ENCODE data around the gene HINT3.

The HINT3 gene

GRCh38 chr6:125961117-125961516 is 4.5 kb downstream of the HINT3 start:
- H4K20me1 ChIP-seq (ENCODE audit: low read depth, low read length) = peaks cover 4% of the 10 kb centered on the region; the same call in 1 of the 2 replicates
- no peak overlapping the region for H3K9ac ChIP-seq (ENCODE audit: low read length)
- H3K9me2 ChIP-seq (replicated peaks; ENCODE audit: insufficient read depth, low read length) = no peaks in the 10 kb centered on the region
- H2AFZ ChIP-seq (ENCODE audit: low read depth, low read length, severe bottlenecking) = no peak overlapping the region
- H3K4me3 ChIP-seq (ENCODE audit: insufficient read depth, low read length, poor library complexity, severe bottlenecking) = no peak overlapping the region
- H3K27me3 ChIP-seq (ENCODE audit: low read length) = no peaks in the 10 kb centered on the region
- no peak overlapping the region for H3K4me2 ChIP-seq (ENCODE audit: low read depth, low read length, poor library complexity, severe bottlenecking)
- H3K9me3 ChIP-seq (ENCODE audit: insufficient read depth, low read length) = no peaks in the 10 kb centered on the region
- TF ChIP-seq EZH2phosphoT487 (conservative IDR thresholded peaks at IDR 0.05; ENCODE audit: low read length) = no peak
- TF ChIP-seq, protein P1, sequence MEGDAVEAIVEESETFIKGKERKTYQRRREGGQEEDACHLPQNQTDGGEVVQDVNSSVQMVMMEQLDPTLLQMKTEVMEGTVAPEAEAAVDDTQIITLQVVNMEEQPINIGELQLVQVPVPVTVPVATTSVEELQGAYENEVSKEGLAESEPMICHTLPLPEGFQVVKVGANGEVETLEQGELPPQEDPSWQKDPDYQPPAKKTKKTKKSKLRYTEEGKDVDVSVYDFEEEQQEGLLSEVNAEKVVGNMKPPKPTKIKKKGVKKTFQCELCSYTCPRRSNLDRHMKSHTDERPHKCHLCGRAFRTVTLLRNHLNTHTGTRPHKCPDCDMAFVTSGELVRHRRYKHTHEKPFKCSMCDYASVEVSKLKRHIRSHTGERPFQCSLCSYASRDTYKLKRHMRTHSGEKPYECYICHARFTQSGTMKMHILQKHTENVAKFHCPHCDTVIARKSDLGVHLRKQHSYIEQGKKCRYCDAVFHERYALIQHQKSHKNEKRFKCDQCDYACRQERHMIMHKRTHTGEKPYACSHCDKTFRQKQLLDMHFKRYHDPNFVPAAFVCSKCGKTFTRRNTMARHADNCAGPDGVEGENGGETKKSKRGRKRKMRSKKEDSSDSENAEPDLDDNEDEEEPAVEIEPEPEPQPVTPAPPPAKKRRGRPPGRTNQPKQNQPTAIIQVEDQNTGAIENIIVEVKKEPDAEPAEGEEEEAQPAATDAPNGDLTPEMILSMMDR (IDR thresholded peaks at IDR 0.05; ENCODE audit: insufficient read depth, low read length, poor library complexity, severe bottlenecking) = no peak
- H3K79me2 ChIP-seq (ENCODE audit: insufficient read depth, low read length) = peaks cover 27% of the 10 kb centered on the region
- H3K36me3 ChIP-seq (ENCODE audit: low read length) = no peaks in the 10 kb centered on the region
- H3F3A ChIP-seq (ENCODE audit: insufficient read depth) = no peaks in the 10 kb centered on the region
- H3K27ac ChIP-seq (ENCODE audit: low read depth, low read length) = no peak overlapping the region

DNA sequence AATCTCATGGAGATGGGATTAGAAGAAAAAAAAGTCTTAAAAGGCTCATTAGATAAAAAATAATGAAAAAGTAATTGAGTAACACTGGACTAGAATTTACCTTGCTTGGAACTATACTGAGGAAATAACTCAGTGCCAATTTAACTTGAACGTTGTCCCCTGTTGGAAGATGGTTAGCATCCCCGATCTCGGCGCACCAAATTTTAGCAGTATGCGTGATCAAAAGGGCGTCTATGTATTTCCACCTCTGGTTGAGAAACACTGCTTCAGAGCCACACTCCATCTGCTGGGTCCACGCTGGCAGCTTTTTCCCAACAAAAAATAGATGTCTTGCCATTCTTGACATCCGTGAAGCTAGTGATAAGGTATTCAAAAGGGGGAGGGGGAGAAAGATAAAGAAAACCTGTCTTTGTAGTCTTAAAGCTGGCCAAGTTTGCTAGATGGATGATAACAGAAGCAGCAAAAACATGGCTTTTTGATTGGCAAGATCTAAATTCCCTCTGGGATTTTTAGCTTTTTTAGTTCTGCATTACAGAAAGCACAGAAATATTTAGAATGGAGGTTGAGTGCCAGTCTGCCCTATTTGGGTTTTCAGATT is 6.4 kb downstream of the HINT3 start:
- no peak overlapping the region for H3K9ac ChIP-seq (ENCODE audit: low read length)
- H4K20me1 ChIP-seq (ENCODE audit: low read depth, low read length) = peaks cover 4% of the 10 kb centered on the region; the same call in 1 of the 2 replicates
- H3K27me3 ChIP-seq (ENCODE audit: low read length) = no peaks in the 10 kb centered on the region
- no peak overlapping the region for H3K27ac ChIP-seq (ENCODE audit: low read depth, low read length)
- no peak overlapping the region for H3K4me2 ChIP-seq (ENCODE audit: low read depth, low read length, poor library complexity, severe bottlenecking)
- TF ChIP-seq, protein P1 (IDR thresholded peaks at IDR 0.05; ENCODE audit: insufficient read depth, low read length, poor library complexity, severe bottlenecking) = no peak
- H3K4me3 ChIP-seq (ENCODE audit: insufficient read depth, low read length, poor library complexity, severe bottlenecking) = no peak overlapping the region
- H3F3A ChIP-seq (ENCODE audit: insufficient read depth) = peaks cover 4% of the 10 kb centered on the region; the same call in 1 of the 2 replicates
- H3K9me3 ChIP-seq (ENCODE audit: insufficient read depth, low read length) = no peaks in the 10 kb centered on the region
- H3K36me3 ChIP-seq (ENCODE audit: low read length) = peaks cover 5% of the 10 kb centered on the region; the same call in 1 of the 2 replicates
- H2AFZ ChIP-seq (ENCODE audit: low read depth, low read length, severe bottlenecking) = no peak overlapping the region
- peaks cover 27% of the 10 kb centered on the region for H3K79me2 ChIP-seq (ENCODE audit: insufficient read depth, low read length)
- H3K9me2 ChIP-seq (replicated peaks; ENCODE audit: insufficient read depth, low read length) = no peaks in the 10 kb centered on the region

GRCh38 chr6:125963817-125964216 is 7.2 kb downstream of the HINT3 start:
- no peak overlapping the region for H3K9ac ChIP-seq (ENCODE audit: low read length)
- no peak for TF ChIP-seq EZH2phosphoT487 (conservative IDR thresholded peaks at IDR 0.05; ENCODE audit: low read length)
- TF ChIP-seq, protein P1 (IDR thresholded peaks at IDR 0.05; ENCODE audit: insufficient read depth, low read length, poor library complexity, severe bottlenecking) = no peak
- peaks cover 4% of the 10 kb centered on the region; the same call in 1 of the 2 replicates for H4K20me1 ChIP-seq (ENCODE audit: low read depth, low read length)
- peaks cover 27% of the 10 kb centered on the region for H3K79me2 ChIP-seq (ENCODE audit: insufficient read depth, low read length)
- no peak overlapping the region for H2AFZ ChIP-seq (ENCODE audit: low read depth, low read length, severe bottlenecking)
- H3K9me3 ChIP-seq (ENCODE audit: insufficient read depth, low read length) = no peaks in the 10 kb centered on the region
- H3K9me2 ChIP-seq (replicated peaks; ENCODE audit: insufficient read depth, low read length) = no peaks in the 10 kb centered on the region
- no peak overlapping the region for H3K4me3 ChIP-seq (ENCODE audit: insufficient read depth, low read length, poor library complexity, severe bottlenecking)
- peaks cover 5% of the 10 kb centered on the region; the same call in 1 of the 2 replicates for H3K36me3 ChIP-seq (ENCODE audit: low read length)
- H3K27me3 ChIP-seq (ENCODE audit: low read length) = no peaks in the 10 kb centered on the region
- peaks cover 4% of the 10 kb centered on the region; the same call in 1 of the 2 replicates for H3F3A ChIP-seq (ENCODE audit: insufficient read depth)
- no peak overlapping the region for H3K4me2 ChIP-seq (ENCODE audit: low read depth, low read length, poor library complexity, severe bottlenecking)
- no peak overlapping the region for H3K27ac ChIP-seq (ENCODE audit: low read depth, low read length)
